HepG2 (cell line): Measurements from ENCODE around the gene IPO8. TPM values are rescaled to one million over a fixed set of nuclear protein-coding genes. Genes with fewer than 3 reads are reported as not detected.

Experiments used
- ATAC-seq: fragments of 200-7000 bp; cut with Tn5 transposase; 3 replicates; pipeline ENCODE4 v1.9.1; 2020; ENCODE audit warnings: mild to moderate bottlenecking, moderate library complexity
- Bru-seq: library from RNA; stranded (reverse); fragments of 400-500 nt; gene quantifications from one replicate; lab custom pipeline; 2021; lab: Mats Ljungman, UMichigan
- BruChase-seq, 2 experiments: library from RNA; stranded (reverse); fragments of 400-500 nt; gene quantifications; one replicate each; lab custom pipeline; 2021; lab: Mats Ljungman, UMichigan
- BruUV-seq: library from RNA; stranded (reverse); fragments of 400-500 nt; replicated peaks from 2 replicates; lab custom pipeline; 2021; lab: Mats Ljungman, UMichigan
- CTCF ChIA-PET: fragments of 300-600 bp; formaldehyde crosslinking; extraction: SDS; loops from one replicate; lab custom pipeline; 2021; ENCODE audit warnings: low total read pairs, inconsistent platforms, low intra/inter-chr PET ratio; lab: Yijun Ruan, JAX
- POLR2A ChIA-PET: fragments of 350-600 bp; sonication (Branson Sonifier 250); formaldehyde crosslinking; loops from one replicate; lab custom pipeline; 2020; ENCODE audit warnings: antibody characterized with exemption, inconsistent platforms; lab: Yijun Ruan, JAX
- DNase-seq: peaks from one replicate; pipeline ENCODE4 v3.0.0-alpha.2; 2015; ENCODE audit warnings: low spot score
- FAIRE-seq: peaks from 3 replicates; lab custom pipeline; 2011; peaks lifted over from hg19 to GRCh38; lab: Jason Lieb, UNC
- H2AFZ ChIP-seq: one replicate; pipeline ENCODE4 v1.6.1; 2011; ENCODE audit warnings: low read length, inconsistent platforms
- H3K27ac ChIP-seq: fragments of 300-600 bp; 3 replicates; pipeline ENCODE4 v1.8.0; 2011; ENCODE audit warnings: mixed run types, mild to moderate bottlenecking, mixed read lengths, low read length, inconsistent platforms; ENCODE audit not compliant: insufficient read depth; ENCODE audit errors: extremely low read length
- H3K27me3 ChIP-seq, 2 experiments: fragments of 200-600 bp in 1 of 2; 2 replicates in 1 of 2; 3 replicates in 1 of 2; pipeline versions ENCODE4 v1.6.0 to v1.8.0; 2011; ENCODE audit warnings: low read length in 2 of 2, mild to moderate bottlenecking in 2 of 2, moderate library complexity in 2 of 2, inconsistent platforms in 1 of 2; ENCODE audit not compliant: insufficient read depth in 2 of 2, control insufficient read depth in 1 of 2
- H3K36me3 ChIP-seq, 2 experiments: fragments of 200-600 bp in 1 of 2; replicated peaks in 1 of 2; 2 replicates in 1 of 2; 3 replicates in 1 of 2; pipeline versions ENCODE4 v1.5.1 to v1.8.0; 2011; ENCODE audit warnings: low read length in 2 of 2, inconsistent platforms in 1 of 2; ENCODE audit not compliant: insufficient read depth in 2 of 2, control insufficient read depth in 1 of 2
- H3K4me1 ChIP-seq: 2 replicates; pipeline ENCODE4 v1.5.1; 2012; ENCODE audit warnings: low read length, inconsistent platforms; ENCODE audit not compliant: insufficient read depth
- H3K4me2 ChIP-seq: 2 replicates; pipeline ENCODE4 v1.6.0; 2011; ENCODE audit warnings: low read depth, low read length, inconsistent platforms
- H3K4me3 ChIP-seq, 3 experiments: fragments of 200-600 bp in 1 of 3; sonication (generic), shearing (Covaris generic) in 1 of 3; replicated peaks in 1 of 3; 2 replicates each; pipeline ENCODE4 v1.5.1; 2011 to 2016; ENCODE audit warnings: low read length in 3 of 3, inconsistent platforms in 2 of 3, low read depth in 2 of 3, mild to moderate bottlenecking in 2 of 3, control low read depth in 1 of 3, mixed read lengths in 1 of 3; ENCODE audit not compliant: insufficient read depth in 1 of 3
- H3K79me2 ChIP-seq: one replicate; pipeline ENCODE4 v1.6.1; 2011; ENCODE audit warnings: low read length, inconsistent platforms; ENCODE audit not compliant: insufficient read depth
- H3K9ac ChIP-seq: 2 replicates; pipeline ENCODE4 v1.6.0; 2011; ENCODE audit warnings: mild to moderate bottlenecking, low read depth, low read length, inconsistent platforms; ENCODE audit not compliant: insufficient read depth
- H3K9me3 ChIP-seq: 2 replicates; pipeline ENCODE4 v1.5.1; 2012; ENCODE audit warnings: mild to moderate bottlenecking, low read length
- H4K20me1 ChIP-seq: 2 replicates; pipeline ENCODE4 v1.6.0; 2011; ENCODE audit warnings: inconsistent platforms, mild to moderate bottlenecking, low read length, moderate library complexity; ENCODE audit not compliant: insufficient read depth
- CREM ChIP-seq, 2 experiments: sonication (generic) in 1 of 2; formaldehyde crosslinking in 1 of 2; IDR thresholded peaks; 2 replicates each; pipeline versions ENCODE4 v1.4.0 to v1.6.1; 2016 to 2020; ENCODE audit warnings: antibody characterized with exemption in 1 of 2, mild to moderate bottlenecking in 1 of 2, missing genetic modification reagents in 1 of 2
- FOXO1 ChIP-seq: sonication (generic); formaldehyde crosslinking; IDR thresholded peaks from 2 replicates; pipeline ENCODE4 v1.4.0; 2020; ENCODE audit warnings: missing genetic modification reagents
- SAFB2 ChIP-seq: sonication (generic); formaldehyde crosslinking; IDR thresholded peaks from 2 replicates; pipeline ENCODE4 v1.5.1; 2020; ENCODE audit warnings: missing genetic modification reagents, low read depth, mild to moderate bottlenecking, borderline replicate concordance
- TEAD2 ChIP-seq: sonication (generic); formaldehyde crosslinking; IDR thresholded peaks from 2 replicates; pipeline ENCODE4 v1.9.0; 2021; ENCODE audit warnings: missing genetic modification reagents
- ZBTB20 ChIP-seq: sonication (generic); formaldehyde crosslinking; IDR thresholded peaks from 2 replicates; pipeline ENCODE4 v1.8.1; 2023; ENCODE audit warnings: missing genetic modification reagents, low read depth, mild to moderate bottlenecking, borderline replicate concordance
- ZNF230 ChIP-seq: sonication (generic); formaldehyde crosslinking; IDR thresholded peaks from 2 replicates; pipeline ENCODE4 v1.4.0; 2020; ENCODE audit warnings: mild to moderate bottlenecking, missing genetic modification reagents
- ZNF44 ChIP-seq: sonication (generic); formaldehyde crosslinking; IDR thresholded peaks from 2 replicates; pipeline ENCODE4 v1.5.1; 2020; ENCODE audit warnings: mild to moderate bottlenecking, missing genetic modification reagents
- ZNF724P ChIP-seq: sonication (generic); formaldehyde crosslinking; IDR thresholded peaks from 2 replicates; pipeline ENCODE4 v1.8.0; 2022; ENCODE audit warnings: missing genetic modification reagents, borderline replicate concordance
- ZNF768 ChIP-seq: sonication (generic); formaldehyde crosslinking; IDR thresholded peaks from 2 replicates; pipeline ENCODE4 v1.4.0; 2020; ENCODE audit warnings: missing genetic modification reagents
- WGBS: methylation state at CpG from one replicate; pipeline ENCODE4 v1.1.6; 2017; ENCODE audit warnings: low lambda C conversion rate; 5-methylcytosine and 5-hydroxymethylcytosine counted together
- in situ Hi-C: cut with HindIII; loops from 2 replicates; pipeline ENCODE4 v1.10.0; 2017; ENCODE audit warnings: low pct_unique_long_range_greater_than_20kb; ENCODE audit not compliant: extremely low pct_ligation_motif_present
- intact Hi-C: fragments of 100-400 bp; cut with micrococcal nuclease; formaldehyde crosslinking; loops from one replicate; pipeline ENCODE4 v1.10.0; 2022; ENCODE audit not compliant: unreplicated experiment
- long read RNA-seq, 2 experiments: library from RNA in 1 of 2; library from polyadenylated mRNA in 1 of 2; stranded (forward) in 1 of 2; unstranded in 1 of 2; transcript quantifications; one replicate each; pipeline ENCODE4 v2.0.0, GENCODE V29; 2019 to 2022
- polyA minus RNA-seq, 3 experiments: library from RNA; depleted of rRNA, polyadenylated mRNA; stranded (reverse); fragments of >200 nt; gene quantifications; 2 replicates each; pipeline ENCODE4 v1.2.3, GENCODE V29; 2011; ENCODE audit warnings: low replicate concordance in 1 of 3
- polyA plus RNA-seq, 8 experiments: library from polyadenylated mRNA; depleted of rRNA in 3 of 8; stranded (reverse) in 7 of 8; unstranded in 1 of 8; fragments of >200 nt; fragmentation: Illumina TruSeq in 4 of 8; extraction: Trizol in 4 of 8; gene quantifications; 2 replicates each; pipeline versions ENCODE4 v1.2.1 to v1.2.3, GENCODE V29; 2011 to 2016; ENCODE audit warnings: low read depth in 4 of 8, missing spikeins in 1 of 8, mixed read lengths in 1 of 8; ENCODE audit not compliant: insufficient read depth in 1 of 8
- total RNA-seq, 5 experiments: library from RNA; depleted of rRNA; stranded (reverse); fragments of >200 nt; fragmentation: Illumina TruSeq; extraction: Trizol; gene quantifications; 2 replicates each; pipeline ENCODE4 v1.2.3, GENCODE V29; 2016; ENCODE audit warnings: low read depth in 1 of 5
- TF ChIP-seq, protein P1 (sequence below): sonication (generic); formaldehyde crosslinking; IDR thresholded peaks from 2 replicates; pipeline ENCODE4 v1.8.0; 2022; ENCODE audit warnings: mild to moderate bottlenecking, missing genetic modification reagents, borderline replicate concordance

Gene IPO8
- total RNA-seq (2016; rRNA removed; fragmentation: Illumina TruSeq; extraction: Trizol) (21.8 and 40.0 TPM in 2 replicates), polyA plus RNA-seq (2011; rRNA removed) (6.3 and 8.7 TPM in 2 replicates), polyA minus RNA-seq (2011; rRNA and poly(A)+ RNA removed; ENCODE audit: low replicate concordance) (10.1 and 36.3 TPM in 2 replicates), Bru-seq, nascent RNA (percentile 77 among the genes with signal in this experiment), BruChase-seq, experiment 1, labeled RNA remaining after a 6-hour chase (percentile 78 among the genes with signal in this experiment), BruChase-seq, experiment 2, labeled RNA remaining after a 2-hour chase (percentile 80 among the genes with signal in this experiment)
- total RNA-seq (2016; cell fraction: cytosol; rRNA removed; fragmentation: Illumina TruSeq; extraction: Trizol; ENCODE audit: low read depth) = 4.7 and 7.4 TPM in 2 replicates
- 20.2 and 39.7 TPM in 2 replicates for total RNA-seq (2016; cell fraction: insoluble cytoplasmic fraction; rRNA removed; fragmentation: Illumina TruSeq; extraction: Trizol)
- 10.2 and 11.3 TPM in 2 replicates for total RNA-seq (2016; cell fraction: membrane; rRNA removed; fragmentation: Illumina TruSeq; extraction: Trizol)
- 30.0 and 34.6 TPM in 2 replicates for total RNA-seq (2016; cell fraction: nucleus; rRNA removed; fragmentation: Illumina TruSeq; extraction: Trizol)
- polyA plus RNA-seq (2011; cell fraction: cytosol; rRNA removed) = 3.4 and 4.5 TPM in 2 replicates
- polyA plus RNA-seq (2011; cell fraction: nucleus; rRNA removed) = 9.9 and 11.7 TPM in 2 replicates
- 14.6 and 19.0 TPM in 2 replicates for polyA plus RNA-seq (2012)
- polyA plus RNA-seq (2016; cell fraction: cytosol; fragmentation: Illumina TruSeq; extraction: Trizol; ENCODE audit: low read depth) = 0.99 and 1.0 TPM in 2 replicates
- 31.0 and 32.7 TPM in 2 replicates for polyA plus RNA-seq (2016; cell fraction: insoluble cytoplasmic fraction; fragmentation: Illumina TruSeq; extraction: Trizol; ENCODE audit: low read depth)
- polyA plus RNA-seq (2016; cell fraction: membrane; fragmentation: Illumina TruSeq; extraction: Trizol; ENCODE audit: low read depth) = 3.6 and 4.3 TPM in 2 replicates
- polyA plus RNA-seq (2016; cell fraction: nucleus; fragmentation: Illumina TruSeq; extraction: Trizol; ENCODE audit: insufficient read depth, low read depth) = 27.7 and 32.1 TPM in 2 replicates
- polyA minus RNA-seq (2011; cell fraction: cytosol; rRNA and poly(A)+ RNA removed) = 10.8 and 16.3 TPM in 2 replicates
- polyA minus RNA-seq (2011; cell fraction: nucleus; rRNA and poly(A)+ RNA removed) = 37.1 and 48.5 TPM in 2 replicates
- long read RNA-seq, experiment 1, partial matches to known transcripts = 0 of 2 reads
- long read RNA-seq, experiment 1, other reads (novel, unspliced or antisense) = 2 of 2 reads
- long read RNA-seq, experiment 2, partial matches to known transcripts = 6 of 38 reads
- long read RNA-seq, experiment 2, other reads (novel, unspliced or antisense) = 32 of 38 reads

DNA sequence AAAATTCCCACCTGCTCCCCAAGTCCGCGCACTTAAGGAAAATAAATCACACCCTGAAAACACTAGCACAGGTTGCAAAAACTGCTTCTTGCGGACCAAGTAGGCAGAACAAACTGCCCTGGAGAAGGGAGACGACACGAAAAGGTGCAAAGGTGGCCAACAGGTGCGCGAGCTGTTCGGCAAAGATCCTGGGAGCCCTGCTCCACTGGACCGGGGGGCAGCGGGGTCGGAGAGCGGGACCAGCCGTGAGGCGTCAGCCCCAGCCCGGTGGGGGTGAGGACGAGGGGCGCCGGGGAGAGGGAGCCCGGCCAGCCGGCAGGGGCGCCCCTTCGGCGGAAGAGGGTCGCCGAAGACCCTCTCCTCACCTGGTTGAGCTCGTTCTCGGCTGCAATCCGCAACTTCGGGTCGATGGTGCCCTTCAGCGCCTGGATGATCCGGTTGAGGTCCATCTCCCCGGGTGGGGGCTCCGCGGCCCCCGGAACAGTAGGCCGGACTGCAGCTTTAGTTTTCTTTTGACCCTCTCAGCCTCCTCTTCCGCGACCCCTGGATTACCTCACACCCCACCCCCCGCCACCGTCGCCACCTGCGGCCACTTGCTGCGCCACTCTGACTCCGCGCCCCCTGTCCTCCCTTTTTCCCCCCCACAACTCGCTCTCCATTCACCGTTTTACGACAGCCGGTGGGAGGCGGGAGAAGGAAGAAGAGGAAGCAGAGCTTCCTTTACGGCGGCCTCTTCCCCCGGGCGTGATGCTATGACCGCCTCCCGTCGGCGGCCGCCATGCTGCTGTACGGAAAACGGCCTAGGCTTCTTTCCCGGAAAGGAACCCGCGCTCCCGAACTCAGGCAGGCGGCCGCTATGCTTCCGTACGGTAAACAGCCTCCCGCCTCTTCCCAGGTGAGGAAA, at the start of gene IPO8:
Gene IPO8 (minus strand): TSS at position 671 of the 904 bp plus-strand sequence. CDS start 222 bp downstream, at position 449.
- Histone ChIP-seq H3K27ac (peak within 1 kb of the TSS; percentile 84), H4K20me1 (no peaks in the 10 kb centered on the region; the same call in 1 of the 2 replicates), H3K4me3 (peak within 1 kb of the TSS; percentile 93 to 99 (median 96)), H3K79me2 (peaks cover 48% of the 10 kb centered on the region), H3K4me2 (peak within 1 kb of the TSS; percentile 91), H3K9ac (peak within 1 kb of the TSS; percentile 91), H2AFZ (peak within 1 kb of the TSS; percentile 92), H3K4me1 (peaks cover 49% of the 10 kb centered on the region), H3K9me3 (no peaks in the 10 kb centered on the region), H3K27me3 (no peaks in the 10 kb centered on the region; a peak in 1 of 5 replicates), H3K36me3 (no peaks in the 10 kb centered on the region)
- POLR2A ChIA-PET = interaction anchor here (0.7 to 2.5 kb wide), 10 partner anchors 12 to 610 kb away, joined by 3 to 15 read pairs (median 4); partner anchors contain the start of gene CAPRIN2
- CTCF ChIA-PET = no interaction called here
- intact Hi-C loops = loop anchor here (1.0 to 10.0 kb wide), 3 partner anchors 61 to 181 kb away; no protein-coding TSS in a partner anchor
- peak; percentile 93 for DNase-seq
- peak; percentile 86 for FAIRE-seq
- in situ Hi-C loops = no loop called here
- under 1% methylated on average over 17 of the region's 71 CpGs for WGBS
- BruUV-seq = TSS peak; percentile 79
- ATAC-seq = peak; percentile 89
- TF ChIP-seq SAFB2 (no peak), CREM (IDR thresholded peaks at IDR 0.05) (peak; percentile 87), CREM (CRISPR knock-in tag; IDR thresholded peaks at IDR 0.05) (no peak), ZNF230 (CRISPR knock-in tag) (no peak), TEAD2 (CRISPR knock-in tag) (no peak), FOXO1 (CRISPR knock-in tag) (peak; percentile 58; the same call in 1 of the 2 replicates), ZNF44 (CRISPR knock-in tag) (0 out of 2 replicates have a peak, but pooled peaks have one; percentile 20), ZNF768 (peak; percentile 41; the same call in 1 of the 2 replicates), ZBTB20 (CRISPR knock-in tag) (0 out of 2 replicates have a peak, but pooled peaks have one; percentile 57), ZNF724P (CRISPR knock-in tag) (no peak)
- TF ChIP-seq, protein P1, sequence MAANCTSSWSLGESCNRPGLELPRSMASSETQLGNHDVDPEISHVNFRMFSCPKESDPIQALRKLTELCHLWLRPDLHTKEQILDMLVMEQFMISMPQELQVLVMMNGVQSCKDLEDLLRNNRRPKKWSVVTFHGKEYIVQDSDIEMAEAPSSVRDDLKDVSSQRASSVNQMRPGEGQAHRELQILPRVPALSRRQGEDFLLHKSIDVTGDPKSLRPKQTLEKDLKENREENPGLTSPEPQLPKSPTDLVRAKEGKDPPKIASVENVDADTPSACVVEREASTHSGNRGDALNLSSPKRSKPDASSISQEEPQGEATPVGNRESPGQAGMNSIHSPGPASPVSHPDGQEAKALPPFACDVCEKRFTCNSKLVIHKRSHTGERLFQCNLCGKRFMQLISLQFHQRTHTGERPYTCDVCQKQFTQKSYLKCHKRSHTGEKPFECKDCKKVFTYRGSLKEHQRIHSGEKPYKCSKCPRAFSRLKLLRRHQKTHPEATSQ (CRISPR knock-in tag) = no peak
